GM21528 (cell line): ENCODE results near the gene CHSY1.

Source experiments
- ATAC-seq: cut with Tn5 transposase; IDR thresholded peaks from one replicate; pipeline ENCODE4 v1.9.1; 2021; ENCODE audit warnings: mild to moderate bottlenecking, moderate library complexity; ENCODE audit not compliant: unreplicated experiment, low FRiP score

The CHSY1 gene

DNA sequence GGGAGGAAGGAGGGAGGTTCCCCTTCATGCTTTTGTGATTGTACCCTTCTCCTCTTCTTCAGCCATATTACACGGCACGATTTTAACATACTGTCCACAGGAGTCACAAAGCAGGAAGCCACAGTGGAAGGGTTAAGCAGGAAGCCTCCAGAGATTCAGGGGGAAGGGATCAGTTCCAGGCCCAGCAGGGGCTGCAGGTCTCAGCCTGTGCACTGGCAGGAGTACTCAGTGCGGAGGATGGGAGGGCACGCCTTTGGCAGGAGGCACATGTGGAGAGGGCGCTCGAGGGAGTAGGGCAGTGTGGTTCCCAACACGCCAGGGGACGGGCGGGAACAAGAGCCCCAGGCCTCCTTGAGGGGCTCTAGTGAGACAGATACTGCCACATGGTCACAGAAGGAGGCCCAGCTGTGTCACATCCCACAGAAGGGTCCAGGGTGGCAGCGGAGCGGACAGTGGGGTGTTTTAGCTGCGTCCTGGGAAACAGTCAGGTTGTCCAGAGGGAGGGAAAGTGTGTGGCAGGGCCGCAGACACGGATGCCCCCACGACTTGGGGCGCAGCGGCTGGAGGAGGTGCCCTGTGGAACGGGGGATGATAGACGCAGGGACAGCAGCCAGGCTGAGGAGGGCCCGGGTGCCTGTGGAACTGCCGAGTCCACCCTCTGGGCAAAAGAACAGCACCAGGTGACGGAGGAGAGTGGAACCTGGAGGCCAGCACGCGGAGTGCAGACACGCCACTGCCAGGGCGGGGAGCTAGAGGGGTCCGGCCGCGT lies 77.5 kb downstream of the CHSY1 start:
- no peak for ATAC-seq

DNA sequence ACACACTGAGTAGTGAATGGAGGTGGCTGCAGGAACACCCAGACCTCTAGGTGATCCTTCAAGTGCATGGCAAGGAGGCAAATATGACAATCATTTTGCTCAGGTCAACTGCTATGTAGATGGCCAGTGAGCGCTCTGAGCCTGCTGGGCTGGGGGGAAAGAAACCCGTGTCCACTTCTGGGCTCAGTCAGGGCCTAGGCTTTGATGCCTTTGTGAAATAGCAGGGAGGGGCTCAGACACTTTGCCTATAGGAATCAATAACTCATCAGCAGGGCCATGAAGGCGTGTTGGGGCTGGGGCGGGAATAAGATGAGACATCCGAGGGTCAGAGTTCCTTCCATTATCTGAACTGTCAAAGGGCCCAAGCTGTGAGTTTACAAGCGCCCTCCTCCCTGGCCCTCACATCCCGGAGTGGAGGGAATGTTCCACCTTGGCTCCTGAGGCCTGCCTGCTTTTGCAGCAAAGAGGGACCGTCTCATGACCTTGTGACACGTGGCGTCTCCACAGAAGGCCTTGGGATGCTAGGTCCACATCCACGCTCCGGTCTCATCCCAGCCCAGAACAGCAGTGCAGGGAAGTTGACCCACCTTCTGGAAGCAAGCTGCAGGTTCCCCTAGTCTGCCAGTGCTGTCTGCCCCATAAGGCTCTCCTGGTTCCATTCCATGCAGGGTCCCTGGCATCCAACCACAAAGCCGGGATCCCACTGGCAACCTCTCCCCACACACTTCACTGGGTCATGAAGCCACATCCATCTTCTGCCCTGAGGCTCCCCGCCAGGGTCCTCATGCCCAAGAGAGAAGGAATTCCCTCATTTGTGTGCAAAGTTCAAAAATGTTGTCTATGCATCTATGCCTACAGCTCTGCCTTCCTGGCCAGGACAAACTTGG lies 78.4 kb downstream of the CHSY1 start:
- ATAC-seq = no peak

DNA sequence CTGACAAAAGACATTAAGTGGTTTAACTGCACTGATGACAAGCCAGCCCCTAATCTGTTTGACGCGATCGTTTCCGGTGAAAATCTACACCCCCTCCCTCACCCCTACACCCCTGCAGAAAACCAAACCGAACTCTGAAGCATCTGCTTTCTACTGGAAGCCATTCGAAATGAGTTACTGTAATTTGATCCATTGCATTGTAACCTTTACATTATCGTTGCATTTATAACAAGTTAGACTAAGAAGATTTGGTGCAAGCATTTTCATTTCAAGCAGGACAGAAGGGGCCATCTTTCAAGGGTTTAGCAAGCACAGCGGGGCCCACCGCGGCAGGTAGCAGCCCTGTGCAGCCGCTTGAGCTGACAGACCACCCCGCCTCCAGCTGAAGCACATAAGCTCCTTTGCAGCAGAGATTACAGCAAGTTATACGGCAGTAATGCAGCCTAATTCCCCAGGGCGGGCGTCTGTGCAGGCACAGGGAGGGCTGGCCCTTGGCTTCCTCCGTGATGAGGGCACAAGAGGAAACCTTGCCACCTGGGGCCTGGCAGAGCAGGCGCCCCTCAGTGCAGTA lies 79.3 kb downstream of the CHSY1 start:
- no peak for ATAC-seq

DNA sequence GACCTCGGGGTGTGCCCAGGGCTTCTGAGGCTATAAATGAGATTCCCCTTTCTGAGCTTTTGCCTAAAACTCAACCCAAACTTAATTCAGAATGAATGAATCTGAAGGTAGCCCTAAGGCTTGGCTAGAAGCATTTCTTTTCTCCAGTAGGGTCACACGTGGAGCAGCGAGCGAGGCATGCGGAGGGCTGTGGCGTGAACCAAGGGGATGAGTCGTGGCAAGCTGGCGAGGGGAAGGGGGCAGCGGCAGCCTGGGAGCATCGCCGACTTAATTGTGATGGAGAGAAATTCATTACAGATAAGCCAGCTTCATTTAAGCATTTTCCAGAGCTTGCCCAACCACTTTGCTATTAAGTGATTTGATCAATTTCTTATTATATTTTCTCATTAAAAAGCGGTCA lies 79.9 kb downstream of the CHSY1 start:
- no peak for ATAC-seq

DNA sequence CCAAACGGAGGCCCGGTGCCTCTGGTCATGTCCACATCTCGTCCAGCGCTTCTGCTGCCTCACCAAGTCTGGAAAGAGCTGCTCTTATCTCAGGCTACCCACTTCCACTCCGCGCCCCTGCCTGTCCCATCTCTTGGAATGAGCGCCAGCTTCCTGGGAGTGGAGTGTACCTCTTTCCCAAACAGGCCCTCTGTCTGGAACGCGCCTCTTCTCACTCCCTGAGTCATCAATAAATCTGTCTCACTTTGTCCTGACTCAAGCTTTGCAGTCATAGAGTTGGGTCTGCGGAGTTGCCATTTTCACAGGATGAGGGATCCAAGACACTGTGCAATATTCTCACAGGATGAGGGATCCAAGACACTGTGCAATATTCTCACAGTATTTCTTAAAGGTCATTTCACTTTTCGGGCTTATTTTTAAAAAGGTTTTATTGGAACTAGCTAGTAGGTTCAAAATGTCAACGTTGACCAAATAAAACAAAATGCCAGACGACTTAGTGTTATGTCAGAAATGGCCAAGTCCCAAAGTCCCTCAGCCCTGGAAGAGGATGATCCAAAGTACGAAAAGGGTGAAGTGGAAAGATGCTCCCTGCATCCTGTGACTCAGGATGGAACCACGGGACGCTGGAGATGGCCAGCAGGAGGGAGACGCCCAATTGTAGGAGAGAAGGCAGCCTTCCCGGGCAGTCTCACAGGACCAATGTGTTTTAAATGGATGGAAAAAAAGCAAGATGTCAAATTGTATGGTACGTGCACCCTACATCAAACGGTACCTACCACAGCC lies 81.1 kb downstream of the CHSY1 start:
- no peak for ATAC-seq

DNA sequence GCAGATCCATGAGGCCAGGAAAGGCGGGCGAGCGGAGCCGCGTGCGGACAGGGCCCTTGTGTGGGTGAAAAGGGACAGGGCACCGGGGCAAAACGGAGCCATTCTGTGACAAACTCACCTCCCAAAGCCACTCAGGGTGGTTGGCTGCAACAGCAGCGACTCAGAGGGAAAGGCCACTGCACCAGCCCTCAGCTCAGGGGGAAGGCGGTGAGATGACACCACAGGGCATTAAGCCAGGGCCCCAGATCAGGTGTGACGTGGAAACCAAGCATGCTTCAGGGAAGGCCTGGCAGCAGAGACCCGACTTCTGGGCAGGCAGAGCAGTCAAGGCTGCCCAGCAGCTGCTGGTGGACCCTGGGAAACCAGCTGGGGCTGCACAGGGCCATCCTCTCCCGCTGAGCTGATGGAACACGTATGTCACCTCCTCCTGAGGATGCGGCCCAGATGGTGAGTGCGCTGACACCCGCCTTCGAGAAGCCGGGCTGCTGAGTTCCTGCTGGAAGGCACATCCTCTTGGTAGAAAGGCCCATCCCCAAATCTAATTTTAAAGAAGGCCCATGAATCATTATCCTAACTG lies 82.3 kb downstream of the CHSY1 start:
- no peak for ATAC-seq

DNA sequence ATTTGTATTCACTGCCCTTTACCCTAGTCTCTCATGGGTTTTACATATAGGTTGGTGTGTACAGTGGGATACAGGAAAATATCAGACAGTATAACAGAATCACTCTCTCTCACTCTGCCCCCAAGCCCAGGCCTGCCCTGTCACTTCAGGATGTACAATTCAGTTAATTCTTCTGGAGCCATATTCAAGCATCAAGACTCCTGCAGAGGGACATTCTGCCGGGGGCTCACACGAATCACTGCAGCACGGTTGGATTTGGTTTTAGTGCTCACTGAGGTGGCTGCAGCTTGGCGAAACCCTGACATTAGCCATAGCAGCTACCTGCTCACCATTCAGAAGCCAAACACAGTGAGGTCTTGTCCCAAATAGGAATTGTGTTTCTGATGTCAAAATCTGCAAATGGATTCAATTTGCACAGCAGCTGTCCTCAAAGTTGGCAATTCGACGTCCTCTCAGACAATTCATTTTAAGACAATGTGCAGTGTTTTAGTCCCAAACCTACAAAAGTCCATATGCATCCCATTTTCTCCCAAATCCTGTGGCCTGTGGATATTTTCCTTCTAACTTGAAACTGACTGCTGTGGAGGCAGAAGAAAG lies 82.9 kb downstream of the CHSY1 start:
- ATAC-seq = no peak

DNA sequence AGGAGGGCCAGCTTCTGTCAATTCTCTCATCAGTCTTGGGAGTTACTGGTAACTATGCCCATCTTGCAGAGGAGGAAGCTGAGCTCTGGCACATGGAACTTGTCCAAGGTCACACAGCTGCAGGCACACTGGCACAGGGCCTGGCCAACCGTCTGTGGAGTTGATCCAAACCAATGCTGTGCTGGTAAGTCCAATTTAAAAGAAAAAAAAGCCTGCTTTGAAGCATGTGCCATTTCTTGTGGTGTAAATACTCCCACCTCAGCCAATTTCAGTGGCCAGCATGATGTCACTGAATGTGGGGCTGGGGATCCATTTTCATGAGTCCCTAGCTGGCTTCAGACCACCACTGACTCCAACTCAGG lies 83.4 kb downstream of the CHSY1 start:
- ATAC-seq = no peak

DNA sequence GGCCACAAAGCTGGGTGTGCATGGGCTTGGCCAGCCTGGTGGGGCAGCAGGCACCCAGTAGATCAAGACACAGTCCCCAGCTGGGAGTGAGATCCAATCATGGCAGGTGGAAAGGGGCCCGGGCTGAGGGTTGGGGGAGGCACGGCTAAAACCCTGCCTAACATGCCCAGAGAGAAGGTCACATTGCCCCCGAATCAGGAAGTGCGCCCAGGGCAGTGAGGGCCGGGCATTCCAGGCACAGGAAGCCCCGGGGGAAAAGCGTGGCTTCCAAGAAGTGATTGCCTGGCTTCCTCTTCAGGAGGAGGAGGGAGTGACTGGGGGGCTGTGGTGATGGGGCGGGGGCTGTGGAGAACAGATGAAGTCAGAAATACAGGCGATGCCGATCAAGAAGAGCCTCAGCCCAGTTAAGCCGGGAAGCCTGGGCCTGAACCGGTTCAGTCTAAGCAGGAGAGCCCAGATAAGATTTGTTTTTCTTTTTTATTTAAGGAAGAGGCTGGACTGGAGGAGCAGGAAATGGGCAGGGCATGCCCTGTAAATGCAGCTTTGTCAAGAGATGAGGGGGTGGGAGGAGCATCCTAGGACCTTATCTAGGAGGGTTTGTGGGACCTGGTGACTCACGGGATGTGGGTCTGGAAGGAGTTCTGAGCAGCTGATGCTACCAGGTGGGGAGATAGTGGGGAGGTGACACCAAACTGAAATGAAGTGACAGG lies 83.9 kb downstream of the CHSY1 start:
- no peak for ATAC-seq

DNA sequence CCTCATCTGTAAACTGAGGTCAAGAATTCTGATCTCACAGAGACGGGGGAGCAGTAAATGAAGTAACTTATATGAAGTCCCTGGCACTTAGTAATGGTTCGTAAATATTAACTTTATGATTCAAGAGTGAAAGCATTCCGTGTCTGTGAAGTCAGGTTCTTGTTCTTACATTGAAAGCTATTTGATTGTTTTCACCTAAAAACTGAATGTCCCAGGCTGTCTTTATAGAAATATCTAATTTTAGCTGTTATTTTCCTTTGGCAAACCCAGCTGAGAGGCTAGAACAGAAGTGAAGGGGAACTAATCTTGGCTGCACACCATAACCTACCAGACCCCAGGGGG lies 84.5 kb downstream of the CHSY1 start:
- ATAC-seq = no peak

DNA sequence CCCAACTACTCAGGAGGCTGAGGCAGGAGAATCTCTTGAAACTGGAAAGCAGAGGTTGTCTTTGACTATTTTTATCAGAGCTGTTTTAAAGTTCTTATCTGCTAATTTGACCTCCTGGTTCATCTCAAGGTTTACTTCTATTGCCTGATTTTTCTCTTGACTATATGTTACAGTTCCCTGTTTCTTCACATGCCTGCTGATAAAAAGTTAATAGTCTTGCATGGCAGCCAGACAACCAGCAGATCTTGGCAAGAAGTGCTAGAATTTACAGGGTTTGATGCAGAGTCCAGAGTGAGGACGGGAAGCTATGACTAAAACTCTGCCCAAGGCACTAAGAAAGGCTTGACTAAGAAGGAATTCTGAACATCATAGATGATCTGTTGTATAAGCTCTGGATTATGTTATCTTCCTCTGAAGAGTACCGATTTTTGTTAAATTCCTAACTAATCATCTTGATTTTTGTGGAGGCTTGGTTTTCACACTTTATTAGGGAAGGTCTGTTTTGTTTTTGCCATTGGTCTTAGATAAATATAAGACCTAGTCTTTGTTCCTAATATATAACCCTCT lies 85.9 kb downstream of the CHSY1 start:
- ATAC-seq = no peak

DNA sequence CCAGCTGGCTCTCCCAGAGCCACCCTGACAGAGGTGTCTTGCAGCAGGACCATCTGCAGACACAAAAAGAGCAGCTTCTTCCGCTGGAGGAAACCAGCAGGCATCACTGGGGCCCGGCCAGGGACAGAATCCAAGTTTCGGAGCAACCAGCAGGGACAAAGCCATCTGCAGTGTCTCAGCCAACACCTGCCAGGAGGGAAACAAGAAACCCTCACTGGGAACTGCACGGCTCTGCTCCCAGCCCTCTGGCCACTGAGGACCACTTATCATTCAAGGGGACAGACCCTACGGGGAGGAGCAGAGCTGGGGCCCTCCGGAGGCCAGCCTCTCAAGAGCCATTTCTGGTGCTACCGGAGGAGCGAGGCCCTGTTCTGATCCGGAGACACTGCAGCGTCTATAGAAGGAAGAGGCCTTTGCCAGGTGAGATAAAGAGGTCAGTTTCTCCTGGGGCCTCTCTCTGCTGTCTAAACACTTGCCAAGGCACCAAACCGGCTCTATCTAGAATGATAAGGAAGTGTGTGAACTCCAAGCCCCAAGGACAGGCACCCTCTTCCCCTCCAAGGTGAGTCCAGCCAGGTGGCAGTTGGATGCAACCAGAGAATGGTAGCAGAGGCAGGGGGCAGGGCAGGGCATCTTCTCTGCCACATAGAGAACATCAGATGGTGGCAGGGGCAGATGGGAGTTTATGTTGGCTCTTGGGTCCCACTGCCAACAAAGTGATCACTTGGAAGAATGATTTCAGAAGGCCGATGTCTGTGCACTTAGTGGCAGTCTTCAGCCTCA lies 89.0 kb downstream of the CHSY1 start:
- no peak for ATAC-seq

DNA sequence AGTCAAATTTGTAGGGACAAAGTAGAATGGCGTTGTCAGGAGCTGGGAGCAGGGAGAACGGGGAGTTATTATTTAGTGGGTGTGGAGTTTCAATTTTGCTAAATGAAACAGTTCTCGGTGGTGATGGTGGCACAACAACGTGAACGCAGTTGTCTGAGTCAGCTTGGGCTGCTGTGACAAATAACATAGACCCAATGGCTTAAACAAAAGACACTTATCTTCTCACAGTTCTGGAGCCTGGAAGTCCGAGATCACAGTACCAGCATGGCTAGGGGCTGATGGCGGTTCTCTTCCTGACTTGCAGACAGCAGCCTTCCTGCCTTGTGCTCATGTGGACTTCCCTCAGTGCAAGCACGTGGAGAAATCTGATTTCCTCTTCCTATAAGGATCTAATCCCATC lies 90.2 kb downstream of the CHSY1 start:
- no peak for ATAC-seq

DNA sequence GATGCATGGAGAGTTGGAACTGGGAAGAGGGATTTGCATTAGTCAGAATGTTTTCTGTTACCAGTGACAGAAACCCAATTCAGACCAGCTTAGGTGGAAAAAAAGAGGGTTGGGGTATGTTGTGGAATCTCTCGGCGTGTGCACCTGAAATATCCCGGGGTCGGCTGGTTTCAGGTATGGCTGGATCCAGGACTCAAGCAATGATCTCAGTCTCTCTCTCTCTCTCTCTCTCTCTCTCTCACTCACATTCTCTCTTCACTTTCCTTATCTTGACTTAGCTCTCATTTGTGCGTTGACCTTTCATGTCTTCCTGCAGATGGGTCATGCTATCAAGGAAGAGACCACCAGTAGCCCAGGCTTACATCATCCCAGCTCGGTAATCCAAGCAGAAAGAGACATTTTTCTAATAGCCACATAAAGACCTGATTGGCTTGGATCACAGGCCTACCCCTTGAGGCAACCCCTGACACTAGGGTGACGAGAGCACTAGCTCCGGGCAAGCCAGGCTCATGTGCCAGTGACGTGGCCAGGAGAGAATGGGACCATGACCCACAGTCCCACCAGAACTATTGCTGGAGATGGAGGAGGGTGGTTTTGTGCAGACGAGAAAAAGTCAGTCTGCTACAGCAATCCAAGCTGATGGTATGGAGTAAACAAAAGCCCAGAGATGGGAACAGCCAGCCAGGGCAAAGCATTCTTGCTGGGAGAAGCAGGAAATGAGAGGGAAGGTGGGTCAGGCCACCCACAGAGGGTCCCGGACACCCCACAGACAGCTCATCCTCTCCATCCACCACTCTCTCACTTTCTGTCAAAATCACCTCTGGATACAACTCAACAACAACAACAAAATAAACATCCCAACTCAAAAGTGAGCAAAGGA lies 91.7 kb downstream of the CHSY1 start:
- ATAC-seq = no peak

DNA sequence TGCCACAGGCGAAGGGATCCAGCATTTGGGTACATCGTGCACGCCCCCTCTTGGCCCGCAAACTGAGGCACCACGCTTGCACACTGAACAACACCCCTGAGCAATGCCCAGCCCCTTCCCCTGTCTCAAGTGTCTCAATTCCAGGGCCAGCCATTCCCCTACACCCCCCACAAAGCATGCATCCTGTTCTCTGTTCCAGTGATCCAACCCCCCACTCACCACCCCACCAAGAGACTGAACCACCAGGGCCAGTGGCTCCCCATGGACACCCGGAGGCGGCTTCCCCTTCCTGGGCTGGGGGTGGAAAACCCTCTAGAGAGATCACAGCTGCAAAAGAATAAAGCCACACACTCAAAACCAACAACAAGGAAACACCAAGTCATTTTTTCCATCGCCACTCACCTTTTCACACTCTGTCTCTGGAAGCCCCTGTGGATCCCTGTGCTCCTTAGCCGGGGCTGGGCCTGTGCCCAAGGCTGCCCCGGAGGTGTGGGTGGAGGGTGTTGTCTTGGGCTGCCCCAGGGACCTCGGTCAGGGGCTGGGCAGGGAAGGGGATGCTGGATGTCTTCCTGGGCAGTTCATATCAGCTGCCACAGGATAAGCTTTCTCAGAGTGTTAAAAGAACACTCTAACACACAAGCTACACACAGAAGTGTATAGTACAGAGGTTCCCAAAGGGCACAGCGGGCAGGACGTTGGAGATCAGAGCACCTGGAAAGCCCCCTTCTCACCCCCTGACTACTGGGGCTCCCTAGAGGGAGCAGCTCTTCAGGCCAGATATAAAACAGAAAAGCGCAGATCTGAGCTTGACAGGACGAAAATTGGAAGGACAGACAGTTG lies 92.5 kb downstream of the CHSY1 start:
- ATAC-seq = no peak

DNA sequence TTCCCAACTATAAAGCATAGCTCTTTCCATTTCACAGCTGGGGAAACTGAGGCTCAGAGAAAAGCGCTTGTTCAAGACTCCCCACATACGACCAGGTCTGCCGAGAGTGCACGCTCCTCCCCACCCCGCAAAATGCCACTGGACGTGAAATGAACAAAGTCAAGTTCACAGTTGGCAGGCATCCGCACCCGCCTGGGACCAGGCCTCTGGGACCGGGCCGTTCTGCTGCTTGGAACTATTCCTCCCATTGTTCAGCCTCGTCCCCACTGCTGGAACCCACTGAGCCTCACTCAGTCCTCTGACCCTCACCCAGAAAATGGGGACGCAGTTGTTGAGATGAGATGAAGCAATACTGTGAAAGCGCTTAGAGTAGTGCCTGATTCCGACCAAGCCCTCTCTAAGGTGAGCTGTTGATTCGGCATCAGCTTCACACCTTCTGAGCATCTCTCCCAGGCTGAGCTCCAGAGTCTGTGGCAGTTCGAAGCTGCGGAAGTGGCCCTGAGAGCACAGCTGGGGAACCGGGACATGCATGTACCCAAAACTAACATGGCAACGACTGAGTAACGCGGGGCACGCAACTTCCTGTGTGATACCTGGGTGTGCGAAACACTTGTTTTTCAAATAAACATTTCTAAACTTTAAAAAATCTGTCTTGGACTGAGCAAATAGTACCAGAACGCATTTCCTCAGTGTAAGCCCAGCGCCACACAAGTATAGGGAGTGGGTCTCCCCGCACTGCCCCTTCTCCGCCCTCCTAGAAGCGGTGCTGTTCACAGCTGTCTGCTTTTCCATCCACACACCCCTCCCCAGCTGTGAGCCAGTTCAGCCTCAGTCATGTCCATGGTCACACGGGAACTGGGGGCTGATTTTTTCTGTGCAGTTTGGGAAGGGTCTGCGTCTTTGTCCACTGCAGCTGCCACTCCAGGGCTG lies 93.4 kb downstream of the CHSY1 start:
- no peak for ATAC-seq
